SK-N-SH (cell line): Measurements from ENCODE around the gene ZNF24. TPM values are rescaled to one million over a fixed set of nuclear protein-coding genes. Genes with fewer than 3 reads are reported as not detected.

Source experiments
- CTCF ChIA-PET: fragments of 300-600, 350-600 bp; formaldehyde crosslinking; extraction: SDS; loops from one replicate; lab custom pipeline; 2021; lab: Yijun Ruan, JAX
- POLR2A ChIA-PET: fragments of 350-600 bp; sonication (Branson Sonifier 250); formaldehyde crosslinking; extraction: SDS; loops from one replicate; lab custom pipeline; 2020; ENCODE audit warnings: antibody characterized with exemption, inconsistent platforms; lab: Yijun Ruan, JAX
- DNase-seq: peaks from one replicate; pipeline ENCODE4 v3.0.0; 2012
- H2AFZ ChIP-seq: fragments of 200-600 bp; sonication (generic); 2 replicates; pipeline ENCODE4 v1.8.1; 2016; ENCODE audit warnings: antibody characterized with exemption, mild to moderate bottlenecking, low read depth
- H3F3A ChIP-seq: fragments of 200-600 bp; sonication (generic); replicated peaks from 2 replicates; pipeline ENCODE3; 2016; ENCODE audit warnings: antibody characterized with exemption, mild to moderate bottlenecking; ENCODE audit not compliant: insufficient read depth
- H3K27ac ChIP-seq, 2 experiments: fragments of 200-500 bp in 1 of 2; fragments of 200-600 bp in 1 of 2; sonication (Bioruptor generic) in 1 of 2; sonication (generic), shearing (Covaris generic) in 1 of 2; 2 replicates each; pipeline versions ENCODE4 v1.5.1 to v1.6.1; 2014 to 2016; ENCODE audit warnings: low read depth in 2 of 2, inconsistent platforms in 1 of 2, low read length in 1 of 2, mild to moderate bottlenecking in 1 of 2, mixed read lengths in 1 of 2
- H3K27me3 ChIP-seq: fragments of 200-600 bp; sonication (generic), shearing (Covaris generic); 2 replicates; pipeline ENCODE4 v1.6.1; 2016; ENCODE audit warnings: mixed run types; ENCODE audit not compliant: insufficient read depth
- H3K36me3 ChIP-seq, 2 experiments: fragments of 200-500 bp in 1 of 2; fragments of 200-600 bp in 1 of 2; sonication (Bioruptor generic) in 1 of 2; sonication (generic) in 1 of 2; replicated peaks in 1 of 2; 2 replicates each; pipeline versions ENCODE3 to v1.5.1; 2014 to 2016; ENCODE audit warnings: low read length in 1 of 2, mild to moderate bottlenecking in 1 of 2; ENCODE audit not compliant: insufficient read depth in 2 of 2, control insufficient read depth in 1 of 2
- H3K4me1 ChIP-seq, 2 experiments: fragments of 200-500 bp in 1 of 2; fragments of 200-600 bp in 1 of 2; sonication (Bioruptor generic) in 1 of 2; sonication (generic), shearing (Covaris generic) in 1 of 2; 2 replicates each; pipeline versions ENCODE4 v1.5.1 to v1.6.1; 2014 to 2016; ENCODE audit warnings: low read depth in 1 of 2, low read length in 1 of 2, mixed run types in 1 of 2; ENCODE audit not compliant: insufficient read depth in 2 of 2, control insufficient read depth in 1 of 2
- H3K4me2 ChIP-seq: fragments of 200-600 bp; sonication (generic), shearing (Covaris generic); 2 replicates; pipeline ENCODE4 v1.6.1; 2017; ENCODE audit warnings: mixed run types
- H3K4me3 ChIP-seq, 2 experiments: fragments of 200-500 bp in 1 of 2; fragments of 200-600 bp in 1 of 2; sonication (Bioruptor generic) in 1 of 2; sonication (generic), shearing (Covaris generic) in 1 of 2; 2 replicates each; pipeline versions ENCODE4 v1.5.1 to v1.8.1; 2014 to 2016; ENCODE audit warnings: low read depth in 2 of 2, inconsistent platforms in 1 of 2, low read length in 1 of 2, mild to moderate bottlenecking in 1 of 2, mixed read lengths in 1 of 2, moderate library complexity in 1 of 2
- H3K79me2 ChIP-seq: fragments of 200-600 bp; sonication (generic); 2 replicates; pipeline ENCODE4 v1.8.1; 2017; ENCODE audit warnings: mild to moderate bottlenecking; ENCODE audit not compliant: insufficient read depth
- H3K9ac ChIP-seq: fragments of 200-600 bp; sonication (generic); 2 replicates; pipeline ENCODE4 v1.6.1; 2017; ENCODE audit warnings: mixed run types
- H3K9me2 ChIP-seq: fragments of 200-600 bp; sonication (generic); 2 replicates; pipeline ENCODE4 v1.6.1; 2017; ENCODE audit warnings: mixed run types
- H3K9me3 ChIP-seq: fragments of 200-600 bp; sonication (generic); 2 replicates; pipeline ENCODE4 v1.6.1; 2017; ENCODE audit warnings: mixed run types, mild to moderate bottlenecking, moderate library complexity
- H4K20me1 ChIP-seq: fragments of 200-600 bp; sonication (generic); 2 replicates; pipeline ENCODE4 v1.6.1; 2017; ENCODE audit warnings: mild to moderate bottlenecking, mixed run types; ENCODE audit not compliant: insufficient read depth
- EZH2phosphoT487 ChIP-seq: fragments of 200-600 bp; sonication (generic); IDR thresholded peaks from 2 replicates; pipeline ENCODE4 v1.6.1; 2017; ENCODE audit warnings: low read depth, mixed run types, mild to moderate bottlenecking, antibody characterized with exemption, moderate library complexity, borderline replicate concordance
- FOXJ3 ChIP-seq: sonication (generic); formaldehyde crosslinking; IDR thresholded peaks from 2 replicates; pipeline ENCODE4 v1.5.1; 2020; ENCODE audit warnings: mild to moderate bottlenecking, missing genetic modification reagents
- IRF3 ChIP-seq: fragments of 150-350 bp; IDR thresholded peaks from 2 replicates; pipeline ENCODE4 v1.6.1; 2016; ENCODE audit warnings: mild to moderate bottlenecking, low read depth, low read length
- RAD21 ChIP-seq: IDR thresholded peaks from 2 replicates; pipeline ENCODE4 v1.6.1; 2012; ENCODE audit warnings: mild to moderate bottlenecking, low read length
- RCOR1 ChIP-seq: fragments of 150-350 bp; IDR thresholded peaks from 2 replicates; pipeline ENCODE4 v1.6.1; 2017; ENCODE audit warnings: antibody characterized with exemption, low read length
- RXRA ChIP-seq: IDR thresholded peaks from 2 replicates; pipeline ENCODE4 v1.4.0; 2012; ENCODE audit warnings: low read depth, mild to moderate bottlenecking, borderline replicate concordance
- SIN3A ChIP-seq: IDR thresholded peaks from 2 replicates; pipeline ENCODE4 v1.6.1; 2012; ENCODE audit warnings: low read depth, mild to moderate bottlenecking, low read length, moderate library complexity, borderline replicate concordance
- SMC3 ChIP-seq: IDR thresholded peaks from 2 replicates; pipeline ENCODE4 v1.6.1; 2012; ENCODE audit warnings: low read depth, low read length, improper control_type of control experiment
- TCF12 ChIP-seq: IDR thresholded peaks from 2 replicates; pipeline ENCODE4 v1.4.0; 2012
- USF2 ChIP-seq: fragments of 150-350 bp; IDR thresholded peaks from 2 replicates; pipeline ENCODE4 v1.6.1; 2017; ENCODE audit warnings: antibody characterized with exemption, low read length, low read depth, borderline replicate concordance
- WGBS: methylation state at CpG from one replicate; pipeline ENCODE4 v1.1.6; 2017; ENCODE audit warnings: low lambda C conversion rate; 5-methylcytosine and 5-hydroxymethylcytosine counted together
- polyA plus RNA-seq, 3 experiments: library from polyadenylated mRNA; depleted of rRNA; stranded (reverse); fragments of >200 nt; gene quantifications; 2 replicates each; pipeline ENCODE4 v1.2.3, GENCODE V29; 2012
- TF ChIP-seq, protein P1 (sequence below): fragments of 200-600 bp; sonication (generic); IDR thresholded peaks from 2 replicates; pipeline ENCODE4 v1.6.1; 2017; ENCODE audit warnings: antibody characterized with exemption, mild to moderate bottlenecking, moderate library complexity

Gene ZNF24
- polyA plus RNA-seq, 1 of the 3 experiments (the other 2 are of a cell fraction), result 6.9 TPM

DNA sequence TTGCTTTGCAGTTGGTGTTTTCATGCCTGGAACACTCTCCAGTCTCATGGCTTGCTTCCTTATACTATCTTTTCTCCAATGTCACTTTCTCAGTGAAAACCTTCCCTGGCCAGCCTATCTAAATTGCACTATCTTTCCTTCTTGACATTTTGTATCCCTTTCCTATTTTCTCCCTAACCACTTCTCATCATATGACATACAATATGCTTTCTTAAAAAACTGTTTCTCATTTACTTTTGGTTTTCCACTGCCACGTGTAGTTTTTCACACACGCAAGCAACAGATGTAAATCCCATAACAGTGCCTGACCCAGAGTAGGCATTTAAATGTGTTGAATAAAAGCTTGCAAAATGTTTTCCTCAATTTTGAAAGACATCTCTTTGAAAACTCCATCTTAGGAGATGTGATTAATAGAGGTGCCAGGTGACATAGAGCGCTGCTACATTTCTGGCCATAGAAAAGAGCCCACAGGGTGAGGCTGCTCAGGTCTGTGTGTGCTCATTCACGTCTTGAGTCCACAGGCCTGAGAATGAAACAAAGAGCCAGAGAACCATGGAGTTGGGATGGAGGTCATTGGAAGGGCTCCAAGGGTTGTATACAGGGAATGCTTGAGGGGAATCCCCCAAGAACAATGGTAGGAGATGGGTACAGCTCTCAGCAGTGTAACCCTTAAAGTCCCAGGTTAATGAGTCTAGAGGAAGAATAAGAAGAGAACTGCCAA, 12.7 kb downstream of the ZNF24 start:
- no peaks in the 10 kb centered on the region for H3K4me1 ChIP-seq
- H3K9me2 ChIP-seq, result no peaks in the 10 kb centered on the region
- peaks cover 50 to 52% of the 10 kb centered on the region in 2 experiments for H3K36me3 ChIP-seq
- H3K27ac ChIP-seq, result no peak overlapping the region
- H3K4me2 ChIP-seq, result no peak overlapping the region
- H3K4me3 ChIP-seq, result no peak overlapping the region
- ChIA-PET POLR2A (no interaction called here), CTCF (no interaction called here)
- H3K27me3 ChIP-seq, result no peaks in the 10 kb centered on the region
- H2AFZ ChIP-seq, result no peak overlapping the region
- H3K9me3 ChIP-seq, result 0 out of 2 replicates have a peak, but pooled peaks cover 12% of the 10 kb centered on the region
- H3K79me2 ChIP-seq, result peaks cover 17% of the 10 kb centered on the region
- no peak for DNase-seq
- TF ChIP-seq TCF12, result no peak
- no peak for TF ChIP-seq RXRA
- TF ChIP-seq, protein P1, sequence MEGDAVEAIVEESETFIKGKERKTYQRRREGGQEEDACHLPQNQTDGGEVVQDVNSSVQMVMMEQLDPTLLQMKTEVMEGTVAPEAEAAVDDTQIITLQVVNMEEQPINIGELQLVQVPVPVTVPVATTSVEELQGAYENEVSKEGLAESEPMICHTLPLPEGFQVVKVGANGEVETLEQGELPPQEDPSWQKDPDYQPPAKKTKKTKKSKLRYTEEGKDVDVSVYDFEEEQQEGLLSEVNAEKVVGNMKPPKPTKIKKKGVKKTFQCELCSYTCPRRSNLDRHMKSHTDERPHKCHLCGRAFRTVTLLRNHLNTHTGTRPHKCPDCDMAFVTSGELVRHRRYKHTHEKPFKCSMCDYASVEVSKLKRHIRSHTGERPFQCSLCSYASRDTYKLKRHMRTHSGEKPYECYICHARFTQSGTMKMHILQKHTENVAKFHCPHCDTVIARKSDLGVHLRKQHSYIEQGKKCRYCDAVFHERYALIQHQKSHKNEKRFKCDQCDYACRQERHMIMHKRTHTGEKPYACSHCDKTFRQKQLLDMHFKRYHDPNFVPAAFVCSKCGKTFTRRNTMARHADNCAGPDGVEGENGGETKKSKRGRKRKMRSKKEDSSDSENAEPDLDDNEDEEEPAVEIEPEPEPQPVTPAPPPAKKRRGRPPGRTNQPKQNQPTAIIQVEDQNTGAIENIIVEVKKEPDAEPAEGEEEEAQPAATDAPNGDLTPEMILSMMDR, result no peak
- TF ChIP-seq SIN3A, result no peak
- TF ChIP-seq FOXJ3, result no peak
- TF ChIP-seq EZH2phosphoT487, result no peak
- TF ChIP-seq SMC3, result no peak
- TF ChIP-seq USF2, result no peak
- no peak for TF ChIP-seq RCOR1
- TF ChIP-seq, all 33 proteins: peak for 0
- Histone ChIP-seq H3F3A (no peaks in the 10 kb centered on the region), H4K20me1 (no peaks in the 10 kb centered on the region; the same call in 1 of the 2 replicates), H3K9ac (no peak overlapping the region)
- WGBS, result 92% methylated on average over 4 of the region's 4 CpGs

DNA sequence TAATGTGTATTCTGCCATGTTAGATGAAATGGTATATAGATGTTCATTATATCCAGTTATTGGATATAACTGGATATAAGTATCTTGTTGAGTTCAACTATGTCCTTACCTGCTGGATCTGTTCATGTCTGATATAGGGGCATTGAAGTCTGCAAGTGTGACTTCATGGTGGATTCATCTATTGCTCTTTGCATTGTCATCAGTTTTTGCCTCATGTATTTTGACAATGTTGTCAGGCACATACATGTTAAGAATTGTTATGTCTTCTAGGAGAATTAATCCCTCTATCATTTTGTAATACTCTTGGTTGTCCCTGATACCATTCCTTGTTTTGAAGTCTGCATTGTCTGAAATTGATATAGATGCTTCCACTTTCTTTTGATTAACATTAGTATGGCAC, 15.4 kb downstream of the ZNF24 start:
- TF ChIP-seq IRF3 (no peak), RAD21 (no peak)

More for the DNA sequence above, 15.4 kb downstream of the ZNF24 start:
- DNase-seq, result no peak
- H3K27me3 ChIP-seq, result no peaks in the 10 kb centered on the region
- POLR2A ChIA-PET, result no interaction called here
- no peak overlapping the region for H3K4me2 ChIP-seq
- H3K9ac ChIP-seq, result no peak overlapping the region
- H2AFZ ChIP-seq, result no peak overlapping the region
- H3K79me2 ChIP-seq, result peaks cover 3% of the 10 kb centered on the region; the same call in 1 of the 2 replicates
- CTCF ChIA-PET, result no interaction called here
- no peak overlapping the region for H3K4me3 ChIP-seq
- no peaks in the 10 kb centered on the region for H3K9me2 ChIP-seq
- H3K36me3 ChIP-seq, result peaks cover 24 to 26% of the 10 kb centered on the region in 2 experiments
- H3K9me3 ChIP-seq, result 0 out of 2 replicates have a peak, but pooled peaks cover 12% of the 10 kb centered on the region
- H3F3A ChIP-seq, result no peaks in the 10 kb centered on the region
- no peaks in the 10 kb centered on the region; the same call in 1 of the 2 replicates for H4K20me1 ChIP-seq
- H3K4me1 ChIP-seq, result no peaks in the 10 kb centered on the region
- H3K27ac ChIP-seq, result no peak overlapping the region
